ENCODE data around the gene KCNT2. TPM values are rescaled to one million over a fixed set of nuclear protein-coding genes. Genes with fewer than 3 reads are reported as not detected.

The KCNT2 gene
- total RNA-seq, 4 donors from 2014 or later: 3.7 to 18.5 (median 6.5) TPM

DNA sequence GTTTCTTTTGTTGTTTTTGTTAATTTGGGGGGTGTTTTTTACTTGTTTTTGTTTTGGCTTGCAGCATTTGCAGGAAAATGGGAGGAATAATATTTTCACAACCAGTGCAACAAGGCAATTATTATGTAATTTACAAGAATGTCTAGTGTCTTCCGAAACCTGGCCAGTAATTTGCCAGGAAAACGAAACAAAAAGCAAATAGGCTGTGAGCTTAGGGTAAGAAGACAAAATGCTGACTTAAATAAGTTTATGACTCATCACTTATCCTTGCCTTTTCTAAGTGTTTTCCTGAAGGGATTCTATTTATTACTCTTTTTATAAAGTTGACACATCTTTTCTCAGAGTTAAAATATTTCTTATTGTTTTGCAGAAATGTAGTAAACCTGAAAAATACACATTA, 49.8 kb downstream of the KCNT2 start:
- WGBS, 2 donors: 35 to 62% methylated on average over 2 of the region's 2 CpGs
- intact Hi-C loops (cut with DNase I): no loop called here
- H3K4me3 ChIP-seq (replicated peaks in 1 of 3): no peak overlapping the region
- H3K27ac ChIP-seq: peak overlapping the region in 1 of 3 donors; percentile 39
- no peak for DNase-seq
- no peak for TF ChIP-seq POLR2A (IDR thresholded peaks at IDR 0.05)
- TF ChIP-seq, protein P1, sequence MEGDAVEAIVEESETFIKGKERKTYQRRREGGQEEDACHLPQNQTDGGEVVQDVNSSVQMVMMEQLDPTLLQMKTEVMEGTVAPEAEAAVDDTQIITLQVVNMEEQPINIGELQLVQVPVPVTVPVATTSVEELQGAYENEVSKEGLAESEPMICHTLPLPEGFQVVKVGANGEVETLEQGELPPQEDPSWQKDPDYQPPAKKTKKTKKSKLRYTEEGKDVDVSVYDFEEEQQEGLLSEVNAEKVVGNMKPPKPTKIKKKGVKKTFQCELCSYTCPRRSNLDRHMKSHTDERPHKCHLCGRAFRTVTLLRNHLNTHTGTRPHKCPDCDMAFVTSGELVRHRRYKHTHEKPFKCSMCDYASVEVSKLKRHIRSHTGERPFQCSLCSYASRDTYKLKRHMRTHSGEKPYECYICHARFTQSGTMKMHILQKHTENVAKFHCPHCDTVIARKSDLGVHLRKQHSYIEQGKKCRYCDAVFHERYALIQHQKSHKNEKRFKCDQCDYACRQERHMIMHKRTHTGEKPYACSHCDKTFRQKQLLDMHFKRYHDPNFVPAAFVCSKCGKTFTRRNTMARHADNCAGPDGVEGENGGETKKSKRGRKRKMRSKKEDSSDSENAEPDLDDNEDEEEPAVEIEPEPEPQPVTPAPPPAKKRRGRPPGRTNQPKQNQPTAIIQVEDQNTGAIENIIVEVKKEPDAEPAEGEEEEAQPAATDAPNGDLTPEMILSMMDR (IDR thresholded peaks at IDR 0.05): no peak
- peaks cover 3 to 6% of the 10 kb centered on the region in 2 donors for H3K4me1 ChIP-seq
- H3K36me3 ChIP-seq: no peaks in the 10 kb centered on the region
- H3K27me3 ChIP-seq: no peaks in the 10 kb centered on the region
- no peaks in the 10 kb centered on the region for H3K9me3 ChIP-seq

DNA sequence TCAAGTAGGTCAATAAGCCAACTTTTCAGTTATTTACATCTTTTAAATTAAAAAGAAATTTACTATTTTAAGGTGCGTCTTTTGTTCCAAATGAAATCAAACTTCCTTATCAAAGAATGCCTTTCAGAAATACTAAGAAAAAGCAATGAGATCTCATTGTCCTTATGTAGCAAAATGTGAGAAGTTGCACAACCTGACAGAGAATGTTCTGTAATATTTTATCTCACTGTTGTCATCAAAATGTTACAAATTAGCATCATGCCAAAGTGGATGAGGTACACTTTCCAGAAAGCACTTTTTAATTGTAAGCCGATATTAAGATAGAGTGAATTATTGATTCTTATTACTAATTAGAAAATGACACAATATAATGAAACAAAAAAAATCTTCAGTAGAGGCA, 50.4 kb downstream of the KCNT2 start:
- H3K36me3 ChIP-seq: no peaks in the 10 kb centered on the region
- no peak for TF ChIP-seq POLR2A (IDR thresholded peaks at IDR 0.05)
- TF ChIP-seq, protein P1 (IDR thresholded peaks at IDR 0.05): no peak
- H3K27me3 ChIP-seq: no peaks in the 10 kb centered on the region
- DNase-seq: no peak
- H3K9me3 ChIP-seq: no peaks in the 10 kb centered on the region
- peak overlapping the region in 1 of 3 donors; percentile 39 for H3K27ac ChIP-seq
- peaks cover 3 to 6% of the 10 kb centered on the region in 2 donors for H3K4me1 ChIP-seq
- intact Hi-C loops (cut with DNase I): no loop called here
- H3K4me3 ChIP-seq (replicated peaks in 1 of 3): no peak overlapping the region
- WGBS, 2 donors: 85 to 88% methylated on average over 2 of the region's 2 CpGs

DNA sequence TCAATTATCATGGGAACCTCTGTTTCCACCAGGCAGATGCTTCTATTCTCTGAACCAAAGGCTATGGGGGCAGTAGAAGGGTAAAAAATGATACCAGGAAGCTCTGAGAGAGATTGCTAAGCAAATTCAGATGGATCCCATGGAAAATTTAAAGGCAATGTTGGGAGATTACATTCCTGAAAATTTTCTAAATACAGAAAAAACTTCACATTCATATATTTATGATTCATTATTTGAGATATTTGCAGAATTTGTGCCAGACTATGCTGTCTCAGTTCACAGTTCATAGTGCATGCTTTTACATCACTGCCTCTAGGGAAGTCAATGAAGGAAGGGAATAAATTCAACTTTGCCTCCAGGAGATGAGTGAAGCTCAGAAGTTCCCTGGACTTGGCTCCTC, 57.5 kb downstream of the KCNT2 start:
- no peaks in the 10 kb centered on the region for H3K36me3 ChIP-seq
- intact Hi-C loops (cut with DNase I): no loop called here
- no peak overlapping the region for H3K27ac ChIP-seq
- no peaks in the 10 kb centered on the region for H3K27me3 ChIP-seq
- H3K4me3 ChIP-seq (replicated peaks in 1 of 3): no peak overlapping the region
- no peaks in the 10 kb centered on the region for H3K4me1 ChIP-seq
- TF ChIP-seq, protein P1 (IDR thresholded peaks at IDR 0.05): no peak
- no peak for TF ChIP-seq POLR2A (IDR thresholded peaks at IDR 0.05)
- DNase-seq: no peak
- H3K9me3 ChIP-seq: no peaks in the 10 kb centered on the region

DNA sequence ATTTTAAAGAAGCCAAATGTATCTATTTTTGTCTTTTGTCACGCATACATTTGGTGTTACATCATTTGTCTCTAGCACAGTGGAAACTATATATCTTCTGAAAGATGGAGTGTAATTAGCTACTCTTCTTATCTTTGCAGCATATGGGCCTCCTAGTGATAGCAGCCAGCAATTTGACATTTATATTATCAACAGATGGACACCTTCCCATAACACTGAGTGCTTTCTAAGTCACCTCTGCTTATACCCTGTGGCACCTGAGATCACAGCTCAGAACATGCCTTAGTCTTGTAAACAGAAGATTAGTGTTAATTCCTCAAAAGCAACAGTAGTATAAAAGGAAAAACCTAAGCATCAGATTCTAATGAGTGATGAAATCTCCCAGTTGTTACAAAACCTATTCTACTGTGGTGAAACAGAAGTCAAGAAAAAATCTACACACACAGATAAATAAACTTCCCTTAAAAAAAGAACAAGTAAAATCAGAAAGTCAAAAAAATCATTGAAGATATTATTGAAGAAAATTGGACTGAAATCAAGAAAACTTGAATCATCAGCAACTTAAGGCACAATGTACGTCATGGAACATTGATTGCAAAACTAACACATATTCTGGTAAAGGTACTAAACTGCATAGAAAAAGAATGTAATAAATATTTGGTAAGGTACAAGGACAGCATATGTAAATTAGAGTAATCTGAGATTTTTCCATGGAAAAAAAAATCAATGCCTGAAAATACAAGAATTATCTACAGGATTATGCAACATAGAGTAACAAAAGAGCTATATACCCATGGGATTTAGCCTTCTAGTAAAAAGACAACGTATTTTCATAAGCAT, 61.7 kb downstream of the KCNT2 start:
- H3K4me1 ChIP-seq: peaks cover 0 to 13% of the 10 kb centered on the region in 2 donors
- no peak for DNase-seq
- H3K27ac ChIP-seq: no peak overlapping the region
- H3K36me3 ChIP-seq: no peaks in the 10 kb centered on the region
- H3K27me3 ChIP-seq: no peaks in the 10 kb centered on the region
- no peak for TF ChIP-seq POLR2A (IDR thresholded peaks at IDR 0.05)
- TF ChIP-seq, protein P1 (IDR thresholded peaks at IDR 0.05): no peak
- no peaks in the 10 kb centered on the region for H3K9me3 ChIP-seq
- intact Hi-C loops (cut with DNase I): no loop called here
- 84 to 86% methylated on average over 3 of the region's 3 CpGs for WGBS, 2 donors
- no peak overlapping the region for H3K4me3 ChIP-seq (replicated peaks in 1 of 3)

DNA sequence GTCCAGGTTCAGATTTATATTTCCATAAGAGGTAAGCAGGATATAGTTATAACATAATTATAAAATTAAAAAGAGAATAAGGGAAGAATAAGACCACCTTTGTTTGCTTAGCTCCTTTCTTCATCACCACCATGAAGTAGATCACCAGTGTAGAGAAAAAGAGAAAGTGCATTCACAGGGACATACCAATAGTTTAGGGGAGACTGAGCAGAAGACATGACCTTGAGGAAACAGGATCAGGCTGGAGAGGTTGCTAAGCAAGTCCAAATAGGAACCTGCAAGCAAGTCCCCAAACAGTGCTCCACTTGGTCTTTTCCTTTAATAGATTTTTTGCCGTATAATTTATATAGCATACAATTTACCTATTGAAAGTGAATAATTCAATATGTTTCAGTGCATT, 63.0 kb downstream of the KCNT2 start:
- no peak for DNase-seq
- Histone ChIP-seq H3K9me3 (no peaks in the 10 kb centered on the region), H3K4me3 (replicated peaks in 1 of 3) (no peak overlapping the region), H3K27me3 (no peaks in the 10 kb centered on the region), H3K4me1 (peaks cover 0 to 13% of the 10 kb centered on the region in 2 donors), H3K27ac (no peak overlapping the region), H3K36me3 (no peaks in the 10 kb centered on the region)
- no peak for TF ChIP-seq POLR2A (IDR thresholded peaks at IDR 0.05)
- TF ChIP-seq, protein P1 (IDR thresholded peaks at IDR 0.05): no peak
- intact Hi-C loops (cut with DNase I): no loop called here
- 93 to 95% methylated on average over 1 of the region's 1 CpG for WGBS, 2 donors

Measured in thyroid gland (tissue), 4 donors.